ENCODE results near the gene VDAC1.

The VDAC1 gene

DNA sequence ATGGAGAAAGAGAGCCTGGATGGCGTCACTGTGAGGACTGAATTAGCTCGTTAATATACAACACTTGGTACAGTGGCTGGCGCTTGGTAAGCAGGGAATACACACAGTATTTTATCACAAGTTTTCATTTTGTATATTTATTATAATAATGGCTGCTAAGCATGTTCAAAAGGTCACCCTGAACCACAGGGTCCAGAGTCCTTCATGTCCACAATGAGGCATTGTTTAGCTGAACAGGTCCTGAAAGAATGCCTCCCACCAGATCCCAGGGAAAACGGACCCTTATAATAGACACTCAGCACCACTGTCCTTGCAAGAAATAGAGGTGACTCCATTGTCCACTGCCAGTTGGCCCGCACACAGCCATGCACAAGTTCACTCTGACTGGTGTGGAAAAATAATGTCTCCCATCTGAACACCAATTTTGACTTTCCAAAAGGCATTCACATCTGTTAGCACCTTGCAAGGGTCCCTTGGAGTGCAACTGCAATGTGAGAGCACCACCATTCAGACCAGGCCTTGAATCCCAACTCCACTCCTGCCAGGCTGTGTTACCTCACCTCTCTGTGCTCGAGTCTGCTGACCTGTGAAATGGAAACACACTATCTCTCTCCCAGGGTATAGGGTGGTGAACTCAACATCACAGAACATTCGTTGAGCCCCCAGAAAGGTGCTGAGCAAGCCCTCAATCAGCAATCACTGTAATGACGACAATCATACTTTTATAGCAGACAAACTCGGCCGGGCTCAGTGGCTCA is 3.9 kb downstream of the VDAC1 start:
- no peak for DNase-seq
- Histone ChIP-seq H3K4me3 (ENCODE audit: low read depth, low read length) (no peak overlapping the region), H3K27me3 (ENCODE audit: insufficient read depth, low read depth, severe bottlenecking) (no peaks in the 10 kb centered on the region), H3K27ac (no peak overlapping the region), H3K36me3 (peaks cover 33% of the 10 kb centered on the region), H3K9me3 (ENCODE audit: severe bottlenecking) (no peaks in the 10 kb centered on the region)
- TF ChIP-seq, protein P1, sequence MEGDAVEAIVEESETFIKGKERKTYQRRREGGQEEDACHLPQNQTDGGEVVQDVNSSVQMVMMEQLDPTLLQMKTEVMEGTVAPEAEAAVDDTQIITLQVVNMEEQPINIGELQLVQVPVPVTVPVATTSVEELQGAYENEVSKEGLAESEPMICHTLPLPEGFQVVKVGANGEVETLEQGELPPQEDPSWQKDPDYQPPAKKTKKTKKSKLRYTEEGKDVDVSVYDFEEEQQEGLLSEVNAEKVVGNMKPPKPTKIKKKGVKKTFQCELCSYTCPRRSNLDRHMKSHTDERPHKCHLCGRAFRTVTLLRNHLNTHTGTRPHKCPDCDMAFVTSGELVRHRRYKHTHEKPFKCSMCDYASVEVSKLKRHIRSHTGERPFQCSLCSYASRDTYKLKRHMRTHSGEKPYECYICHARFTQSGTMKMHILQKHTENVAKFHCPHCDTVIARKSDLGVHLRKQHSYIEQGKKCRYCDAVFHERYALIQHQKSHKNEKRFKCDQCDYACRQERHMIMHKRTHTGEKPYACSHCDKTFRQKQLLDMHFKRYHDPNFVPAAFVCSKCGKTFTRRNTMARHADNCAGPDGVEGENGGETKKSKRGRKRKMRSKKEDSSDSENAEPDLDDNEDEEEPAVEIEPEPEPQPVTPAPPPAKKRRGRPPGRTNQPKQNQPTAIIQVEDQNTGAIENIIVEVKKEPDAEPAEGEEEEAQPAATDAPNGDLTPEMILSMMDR (IDR thresholded peaks at IDR 0.05; ENCODE audit: low read depth, low read length) = no peak

DNA sequence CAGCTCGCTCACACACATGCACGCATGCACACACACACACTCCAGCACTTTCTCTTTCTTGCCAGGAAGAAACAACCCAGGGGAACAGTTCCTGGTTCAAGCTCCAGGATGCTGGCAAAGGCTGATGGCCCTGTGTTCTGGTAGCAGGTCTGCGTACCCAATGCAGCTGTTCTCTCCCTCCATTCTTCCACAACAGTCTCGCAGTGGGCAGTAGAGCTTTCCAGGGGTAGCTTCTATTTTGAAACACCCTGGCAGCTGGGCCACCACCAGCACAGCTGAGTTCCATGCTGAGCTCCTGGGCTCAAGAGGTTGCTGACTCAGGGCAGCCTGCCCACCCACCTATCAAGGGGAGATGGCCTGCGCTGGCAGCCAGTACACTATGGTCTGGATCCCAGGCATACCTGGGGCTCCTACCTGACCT is 4.7 kb downstream of the VDAC1 start:
- Histone ChIP-seq H3K36me3 (peaks cover 34% of the 10 kb centered on the region), H3K27ac (no peak overlapping the region), H3K9me3 (ENCODE audit: severe bottlenecking) (no peaks in the 10 kb centered on the region), H3K4me3 (ENCODE audit: low read depth, low read length) (no peak overlapping the region), H3K27me3 (ENCODE audit: insufficient read depth, low read depth, severe bottlenecking) (no peaks in the 10 kb centered on the region)
- TF ChIP-seq, protein P1 (IDR thresholded peaks at IDR 0.05; ENCODE audit: low read depth, low read length) = no peak
- DNase-seq = no peak

DNA sequence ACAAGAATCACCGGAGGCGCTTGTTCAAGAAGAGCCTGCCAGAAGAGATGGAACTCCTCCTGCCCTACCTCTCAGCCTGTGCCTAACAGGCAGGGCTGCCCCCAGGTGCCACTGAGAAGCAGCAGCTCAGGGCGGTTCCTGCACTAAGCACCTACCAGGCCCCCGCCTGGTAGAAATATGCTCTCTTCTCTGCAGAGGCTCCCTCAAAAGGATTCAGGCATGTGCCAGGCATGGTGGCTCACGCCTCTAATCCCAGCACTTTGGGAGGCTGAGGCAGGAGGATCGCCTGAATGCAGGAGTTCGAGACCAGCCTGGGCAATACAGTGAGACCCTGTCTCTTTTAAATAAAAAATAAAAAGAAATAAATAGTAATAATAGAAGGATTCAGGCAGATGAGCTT is 6.0 kb downstream of the VDAC1 start:
- Histone ChIP-seq H3K27me3 (ENCODE audit: insufficient read depth, low read depth, severe bottlenecking) (no peaks in the 10 kb centered on the region), H3K9me3 (ENCODE audit: severe bottlenecking) (no peaks in the 10 kb centered on the region), H3K4me3 (ENCODE audit: low read depth, low read length) (no peak overlapping the region), H3K27ac (no peak overlapping the region), H3K36me3 (peaks cover 35% of the 10 kb centered on the region)
- no peak for DNase-seq
- TF ChIP-seq, protein P1 (IDR thresholded peaks at IDR 0.05; ENCODE audit: low read depth, low read length) = no peak

DNA sequence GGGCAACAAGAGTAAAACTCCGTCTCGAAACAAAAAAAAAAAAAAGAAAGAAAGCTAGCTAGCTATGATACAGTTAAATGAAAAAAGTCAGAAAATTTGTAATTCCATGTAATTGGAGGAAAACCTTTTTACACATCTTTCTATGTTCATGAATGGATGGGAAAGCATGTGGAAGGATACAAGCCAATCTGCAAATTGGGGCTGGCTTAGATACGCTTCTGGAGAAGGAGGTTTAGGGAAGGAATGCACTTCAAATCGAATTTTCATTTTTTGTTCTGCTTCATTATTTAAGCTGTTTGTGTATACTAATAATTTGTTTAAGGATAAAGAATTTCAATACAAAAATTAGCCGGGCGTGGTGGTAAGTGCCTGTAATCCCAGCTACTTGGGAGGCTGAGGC is 6.7 kb downstream of the VDAC1 start:
- Histone ChIP-seq H3K9me3 (ENCODE audit: severe bottlenecking) (no peaks in the 10 kb centered on the region), H3K4me3 (ENCODE audit: low read depth, low read length) (no peak overlapping the region), H3K27ac (no peak overlapping the region), H3K27me3 (ENCODE audit: insufficient read depth, low read depth, severe bottlenecking) (no peaks in the 10 kb centered on the region), H3K36me3 (peaks cover 32% of the 10 kb centered on the region)
- DNase-seq = no peak
- TF ChIP-seq, protein P1 (IDR thresholded peaks at IDR 0.05; ENCODE audit: low read depth, low read length) = no peak

GRCh38 chr5:133996683-133997252 is 8.0 kb downstream of the VDAC1 start:
- H3K36me3 ChIP-seq = peaks cover 23% of the 10 kb centered on the region
- no peaks in the 10 kb centered on the region for H3K27me3 ChIP-seq (ENCODE audit: insufficient read depth, low read depth, severe bottlenecking)
- no peaks in the 10 kb centered on the region for H3K9me3 ChIP-seq (ENCODE audit: severe bottlenecking)
- H3K27ac ChIP-seq = no peak overlapping the region
- TF ChIP-seq, protein P1 (IDR thresholded peaks at IDR 0.05; ENCODE audit: low read depth, low read length) = peak; percentile 81
- DNase-seq = peak; percentile 26
- H3K4me3 ChIP-seq (ENCODE audit: low read depth, low read length) = no peak overlapping the region

Data from WERI-Rb-1 (cell line).